Measurements from ENCODE around the gene SEMA5B.

GRCh38 chr3:122864498-122864897 is 163.1 kb downstream of the SEMA5B start:
- TF ChIP-seq YY1 (IDR thresholded peaks at IDR 0.05; ENCODE audit: insufficient read depth, insufficient read length) (no peak), ZNF274 (IDR thresholded peaks at IDR 0.05; ENCODE audit: low read depth, low read length) (no peak), SUZ12 (IDR thresholded peaks at IDR 0.05; ENCODE audit: extremely low read depth, insufficient read depth, insufficient read length) (no peak)

All from NT2/D1 (cell line).